IMR-90 (cell line): ENCODE results near the gene DHRSX. TPM values are rescaled to one million over a fixed set of nuclear protein-coding genes. Genes with fewer than 3 reads are reported as not detected.
A peak's percentile ranks its signal among the peaks of the same experiment; 100 is the strongest.

Experiments
- ATAC-seq: fragments of 200-7000 bp; cut with Tn5 transposase; 2 replicates; pipeline ENCODE4 v1.9.1; 2020; ENCODE audit warnings: low read depth, mild to moderate bottlenecking, moderate library complexity
- BruUV-seq: library from RNA; stranded (reverse); fragments of 400-500 nt; replicated peaks from 2 replicates; lab custom pipeline; 2021; lab: Mats Ljungman, UMichigan
- CTCF ChIA-PET: fragments of 300-600 bp; formaldehyde crosslinking; extraction: SDS; loops from one replicate; lab custom pipeline; 2021; ENCODE audit warnings: antibody characterized with exemption; lab: Yijun Ruan, JAX
- POLR2A ChIA-PET: fragments of 300-600 bp; sonication (Branson Sonifier 250); formaldehyde crosslinking; loops from one replicate; lab custom pipeline; 2022; ENCODE audit warnings: antibody characterized with exemption; ENCODE audit not compliant: unreplicated experiment; lab: Charles Lee
- DNase-seq: peaks from one replicate; pipeline ENCODE4 v3.0.0; 2013
- H2AFZ ChIP-seq: replicated peaks from 2 replicates; pipeline ENCODE3; 2013; ENCODE audit warnings: low read length, mild to moderate bottlenecking; ENCODE audit not compliant: poor library complexity
- H2AK5ac ChIP-seq: 2 replicates; pipeline ENCODE4 v1.6.1; 2013; ENCODE audit warnings: low read depth, low read length, inconsistent platforms
- H2AK9ac ChIP-seq: replicated peaks from 2 replicates; pipeline ENCODE3; 2013; ENCODE audit warnings: mild to moderate bottlenecking, low read depth, low read length, moderate library complexity; ENCODE audit not compliant: poor library complexity
- H2BK120ac ChIP-seq: 2 replicates; pipeline ENCODE4 v1.6.1; 2013; ENCODE audit warnings: low read depth, low read length, inconsistent platforms
- H2BK15ac ChIP-seq: 3 replicates; pipeline ENCODE4 v1.6.1; 2013; ENCODE audit warnings: low read depth, low read length, inconsistent platforms
- H2BK20ac ChIP-seq: 2 replicates; pipeline ENCODE4 v1.6.1; 2013; ENCODE audit warnings: low read depth, mild to moderate bottlenecking, inconsistent platforms, low read length, moderate library complexity
- H2BK5ac ChIP-seq: 2 replicates; pipeline ENCODE4 v1.6.1; 2013; ENCODE audit warnings: mild to moderate bottlenecking, low read depth, low read length, inconsistent platforms; ENCODE audit not compliant: poor library complexity, severe bottlenecking
- H3K14ac ChIP-seq: replicated peaks from 2 replicates; pipeline ENCODE4 v1.6.1; 2013; ENCODE audit warnings: low read depth, low read length, inconsistent platforms
- H3K18ac ChIP-seq: 2 replicates; pipeline ENCODE4 v1.6.1; 2013; ENCODE audit warnings: low read depth, low read length, control low read depth
- H3K23ac ChIP-seq: 2 replicates; pipeline ENCODE4 v1.6.1; 2013; ENCODE audit warnings: low read depth, low read length, inconsistent platforms
- H3K27ac ChIP-seq: 2 replicates; pipeline ENCODE4 v1.5.1; 2013; ENCODE audit warnings: mild to moderate bottlenecking, control low read depth, low read length; ENCODE audit not compliant: insufficient read depth
- H3K27me3 ChIP-seq: 2 replicates; pipeline ENCODE4 v1.6.1; 2013; ENCODE audit warnings: low read length; ENCODE audit not compliant: control insufficient read depth, insufficient read depth
- H3K36me3 ChIP-seq: 2 replicates; pipeline ENCODE4 v1.6.1; 2013; ENCODE audit warnings: low read length, mixed read lengths; ENCODE audit not compliant: control insufficient read depth, insufficient read depth
- H3K4ac ChIP-seq: 2 replicates; pipeline ENCODE4 v1.6.1; 2013; ENCODE audit warnings: low read depth, low read length, inconsistent platforms
- H3K4me1 ChIP-seq: 2 replicates; pipeline ENCODE4 v1.6.1; 2013; ENCODE audit warnings: low read length, mixed read lengths; ENCODE audit not compliant: control insufficient read depth, insufficient read depth
- H3K4me2 ChIP-seq: 2 replicates; pipeline ENCODE4 v1.6.1; 2013; ENCODE audit warnings: low read depth, mild to moderate bottlenecking, control low read depth, low read length, moderate library complexity
- H3K4me3 ChIP-seq: 2 replicates; pipeline ENCODE4 v1.5.1; 2013; ENCODE audit warnings: low read depth, mild to moderate bottlenecking, control low read depth, low read length, moderate library complexity; ENCODE audit not compliant: insufficient read depth
- H3K56ac ChIP-seq: 2 replicates; pipeline ENCODE4 v1.6.1; 2013; ENCODE audit warnings: low read length, inconsistent platforms; ENCODE audit not compliant: insufficient read depth; ENCODE audit errors: extremely low read depth
- H3K79me1 ChIP-seq, 2 experiments: 2 replicates each; pipeline ENCODE4 v1.6.1; 2013; ENCODE audit warnings: low read length in 2 of 2, inconsistent platforms in 1 of 2, low read depth in 1 of 2
- H3K9ac ChIP-seq: 2 replicates; pipeline ENCODE4 v1.6.1; 2013; ENCODE audit warnings: low read depth, low read length, control low read depth
- H3K9me1 ChIP-seq: 2 replicates; pipeline ENCODE4 v1.6.1; 2013; ENCODE audit warnings: low read length, inconsistent platforms; ENCODE audit not compliant: insufficient read depth
- H3K9me3 ChIP-seq: 2 replicates; pipeline ENCODE4 v1.6.1; 2013; ENCODE audit warnings: low read length; ENCODE audit not compliant: control insufficient read depth, insufficient read depth
- H4K20me1 ChIP-seq: 2 replicates; pipeline ENCODE4 v1.6.1; 2013; ENCODE audit warnings: low read length, inconsistent platforms; ENCODE audit not compliant: insufficient read depth
- H4K5ac ChIP-seq: 2 replicates; pipeline ENCODE4 v1.6.1; 2013; ENCODE audit warnings: mild to moderate bottlenecking, low read depth, low read length, control low read depth
- H4K8ac ChIP-seq, 2 experiments: 2 replicates each; pipeline ENCODE4 v1.6.1; 2013; ENCODE audit warnings: low read depth in 2 of 2, low read length in 2 of 2, control low read depth in 1 of 2, inconsistent platforms in 1 of 2
- H4K91ac ChIP-seq: 2 replicates; pipeline ENCODE4 v1.6.1; 2013; ENCODE audit warnings: low read depth, low read length, inconsistent platforms; ENCODE audit not compliant: insufficient read depth
- BHLHE40 ChIP-seq: fragments of 150-350 bp; IDR thresholded peaks from 2 replicates; pipeline ENCODE4 v1.6.1; 2016; ENCODE audit warnings: mild to moderate bottlenecking, low read depth, low read length
- CEBPB ChIP-seq: IDR thresholded peaks from 2 replicates; pipeline ENCODE4 v1.6.1; 2012; ENCODE audit warnings: low read depth, low read length, improper control_type of control experiment
- CHD1 ChIP-seq: IDR thresholded peaks from 2 replicates; pipeline ENCODE4 v1.6.1; 2012; ENCODE audit warnings: low read depth, low read length, improper control_type of control experiment
- ELK1 ChIP-seq: fragments of 150-350 bp; IDR thresholded peaks from 2 replicates; pipeline ENCODE4 v1.6.1; 2016; ENCODE audit warnings: low read depth, mild to moderate bottlenecking, low read length, moderate library complexity, borderline replicate concordance
- FOS ChIP-seq: fragments of 150-350 bp; IDR thresholded peaks from 2 replicates; pipeline ENCODE4 v1.6.1; 2016; ENCODE audit warnings: low read depth, low read length
- MAZ ChIP-seq: IDR thresholded peaks from 2 replicates; pipeline ENCODE4 v1.6.1; 2012; ENCODE audit warnings: low read depth, mild to moderate bottlenecking, low read length, improper control_type of control experiment, moderate library complexity, borderline replicate concordance
- NFE2L2 ChIP-seq: fragments of 150-350 bp; IDR thresholded peaks from 2 replicates; pipeline ENCODE4 v1.6.1; 2016; ENCODE audit warnings: low read depth, mild to moderate bottlenecking, low read length
- POLR2A ChIP-seq: IDR thresholded peaks from 2 replicates; pipeline ENCODE4 v1.6.1; 2012; ENCODE audit warnings: mild to moderate bottlenecking, low read depth, low read length
- WGBS, 2 experiments: methylation state at CpG; one replicate each; pipeline versions ENCODE4 v1.1.5 to v1.1.7; 2013; ENCODE audit warnings: missing lambda C conversion rate in 2 of 2; ENCODE audit not compliant: insufficient read length in 1 of 2; ENCODE audit errors: extremely low coverage in 2 of 2; 5-methylcytosine and 5-hydroxymethylcytosine counted together
- dilution Hi-C: fragments of 300-500 bp; cut with HindIII; formaldehyde crosslinking; loops from one replicate; pipeline ENCODE4 v1.14.3; 2018; ENCODE audit warnings: low sequenced_read_pairs; ENCODE audit not compliant: unreplicated experiment
- in situ Hi-C: fragments of 300-500 bp; cut with MboI; formaldehyde crosslinking; loops from 3 replicates; pipeline ENCODE4 v1.14.3; 2019; ENCODE audit warnings: low sequenced_read_pairs, inconsistent platforms, mixed read lengths
- intact Hi-C: fragments of 100-400 bp; cut with micrococcal nuclease; formaldehyde crosslinking; loops from 2 replicates; pipeline ENCODE4 v1.10.0; 2022
- polyA plus RNA-seq, 3 experiments: library from polyadenylated mRNA; depleted of rRNA; stranded (reverse); fragments of >200 nt; gene quantifications; 2 replicates each; pipeline ENCODE4 v1.2.3, GENCODE V29; 2012; ENCODE audit warnings: low replicate concordance in 1 of 3
- total RNA-seq: library from RNA; depleted of rRNA; stranded (reverse); fragments of >200 nt; gene quantifications from 2 replicates; pipeline ENCODE4 v1.2.3, GENCODE V29; 2012

The DHRSX gene
- total and polyA plus RNA-seq, 2 of the 4 experiments (the other 2 are of a cell fraction): 26.2 to 38.0 TPM

- Histone ChIP-seq H3K27ac (no peak overlapping the region), H3K9ac (no peak overlapping the region), H3K36me3 (no peaks in the 10 kb centered on the region), H3K4me3 (no peak overlapping the region), H4K91ac (no peak overlapping the region), H3K4me1 (peaks cover 5% of the 10 kb centered on the region; the same call in 1 of the 2 replicates), H2AFZ (no peak overlapping the region), H3K14ac (no peak overlapping the region), H2BK15ac (no peak overlapping the region), H2BK120ac (no peak overlapping the region), H3K23ac (no peak overlapping the region), H2AK9ac (no peak overlapping the region), H3K79me1 (peaks cover 1 to 4% of the 10 kb centered on the region in 2 experiments; a peak in 3 of 4 replicates), H2BK20ac (no peak overlapping the region), H3K4me2 (no peak overlapping the region), H3K56ac (no peak overlapping the region), H4K8ac (no peak overlapping the region), H2BK5ac (no peak overlapping the region), H3K9me1 (peaks cover 8% of the 10 kb centered on the region), H4K20me1 (peaks cover 9% of the 10 kb centered on the region), H3K18ac (no peak overlapping the region), H3K9me3 (peaks cover 4% of the 10 kb centered on the region), H3K4ac (no peak overlapping the region), H4K5ac (no peak overlapping the region), H2AK5ac (no peak overlapping the region), H3K27me3 (no peaks in the 10 kb centered on the region)
- no peak for ATAC-seq
- intact Hi-C loops (no loop called here), dilution Hi-C loops (no loop called here), in situ Hi-C loops (no loop called here)
- peak; percentile 16 for DNase-seq
- TF ChIP-seq POLR2A (no peak), ELK1 (no peak), CHD1 (no peak), CEBPB (no peak), NFE2L2 (no peak), MAZ (no peak), FOS (no peak), BHLHE40 (no peak)
- CTCF ChIA-PET: no interaction called here
- BruUV-seq: no TSS peak
- 82% methylated on average over 2 of the region's 4 CpGs; no CpG with 5 or more reads in 1 of the 2 experiments for WGBS, 2 experiments
- POLR2A ChIA-PET: no interaction called here
These were observed 184.2 kb downstream of the DHRSX start for GRCh38 chrX:2316534-2316933.
